Esophagus muscularis mucosa (tissue), 3 donors: ENCODE data around the gene KLF7.

Experiments
- CTCF ChIP-seq, 3 experiments: fragments of 200-600 bp in 2 of 3; fragments of 450-650 bp in 1 of 3; sonication (generic) in 2 of 3; IDR thresholded peaks; one replicate each; pipeline ENCODE4 v1.5.1; 2017 to 2019; ENCODE audit warnings: antibody characterized with exemption in 3 of 3, mild to moderate bottlenecking in 2 of 3, moderate library complexity in 1 of 3
- POLR2A ChIP-seq: fragments of 450-650 bp; IDR thresholded peaks from one replicate; pipeline ENCODE4 v1.6.1; 2017; ENCODE audit warnings: antibody characterized with exemption, moderate library complexity, mild to moderate bottlenecking, low read depth
- POLR2AphosphoS5 ChIP-seq, 2 donors: sonication (generic); formaldehyde crosslinking; IDR thresholded peaks; one replicate each; pipeline ENCODE4 v1.6.1; 2017; ENCODE audit warnings: antibody characterized with exemption in 2 of 2

- TF ChIP-seq CTCF (IDR thresholded peaks at IDR 0.05) (no peak), POLR2A (no peak), POLR2AphosphoS5 (IDR thresholded peaks at IDR 0.05) (no peak)
These were observed 15.5 kb downstream of the KLF7 start for GRCh38 chr2:207150284-207150683.
